Activated naive CD8-positive, alpha-beta T cell (primary cell): Measurements from ENCODE around the gene SLC35F4.
"Not testable (repeated sequence)": the region's sequence is repeated elsewhere in the genome, so short reads cannot be mapped to it uniquely, and the experiment has no call there.

Source experiments
- H3K27ac Mint-ChIP-seq: one replicate; pipeline ENCODE4 v1.8.0; 2021; ENCODE audit warnings: mixed read lengths
- H3K27me3 Mint-ChIP-seq: one replicate; pipeline ENCODE4 v1.8.0; 2021; ENCODE audit warnings: mixed read lengths
- H3K36me3 Mint-ChIP-seq: one replicate; pipeline ENCODE4 v1.8.0; 2021; ENCODE audit warnings: mixed read lengths
- H3K4me1 Mint-ChIP-seq: one replicate; pipeline ENCODE4 v1.8.0; 2021; ENCODE audit warnings: low read depth, mixed read lengths
- H3K4me3 Mint-ChIP-seq: one replicate; pipeline ENCODE4 v1.8.0; 2021; ENCODE audit warnings: mild to moderate bottlenecking, mixed read lengths
- H3K9me3 Mint-ChIP-seq: one replicate; pipeline ENCODE4 v1.8.0; 2021; ENCODE audit warnings: low read depth, mixed read lengths

Gene SLC35F4

DNA sequence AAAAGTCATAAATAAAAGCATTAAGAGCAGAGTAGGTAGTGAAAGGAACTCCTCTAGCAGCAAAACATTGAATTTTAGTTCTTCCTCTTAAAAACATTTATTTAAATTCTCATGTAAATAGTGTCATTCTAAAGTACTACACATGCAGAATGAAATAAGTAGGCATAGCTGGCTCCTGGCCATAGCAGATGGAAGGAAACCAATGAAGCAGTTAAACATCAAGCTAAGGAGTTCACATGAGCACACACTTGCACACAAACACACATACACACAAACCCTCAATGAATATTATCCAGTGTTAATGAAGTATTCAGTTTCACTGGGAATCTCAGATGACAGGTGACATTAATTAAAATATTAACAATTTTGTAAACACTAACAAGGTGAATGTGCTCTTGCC, 69.3 kb downstream of the SLC35F4 start:
- Mint-ChIP-seq H3K36me3 (no peaks in the 10 kb centered on the region), H3K27ac (no peak overlapping the region), H3K9me3 (peaks cover 4% of the 10 kb centered on the region), H3K4me1 (no peaks in the 10 kb centered on the region), H3K27me3 (no peaks in the 10 kb centered on the region), H3K4me3 (no peak overlapping the region)

GRCh38 chr14:57785058-57785457, 80.8 kb downstream of the SLC35F4 start:
- H3K36me3 Mint-ChIP-seq, result no peaks in the 10 kb centered on the region
- H3K27me3 Mint-ChIP-seq, result peaks cover 2% of the 10 kb centered on the region
- peaks cover 22% of the 10 kb centered on the region for H3K9me3 Mint-ChIP-seq
- H3K4me3 Mint-ChIP-seq, result no peak overlapping the region
- no peak overlapping the region for H3K27ac Mint-ChIP-seq
- no peaks in the 10 kb centered on the region for H3K4me1 Mint-ChIP-seq

DNA sequence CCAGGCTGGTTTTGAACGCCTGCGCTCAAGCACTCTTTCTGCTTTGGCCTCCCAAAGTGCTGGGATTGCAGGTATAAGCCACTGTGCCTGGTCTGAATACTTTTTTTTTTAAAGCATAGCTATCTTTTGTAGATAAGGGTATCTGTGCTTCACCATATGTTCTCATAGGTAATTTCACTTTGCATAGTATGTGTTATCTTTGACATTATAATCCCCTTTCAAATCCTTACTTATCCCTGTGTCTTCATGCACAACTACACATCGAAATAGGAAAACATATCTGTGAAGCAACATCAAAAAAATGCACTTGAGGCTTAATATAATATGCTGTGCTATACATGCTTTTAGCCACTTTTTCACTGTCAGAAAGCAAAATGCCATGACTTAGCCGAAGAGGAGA, 94.1 kb downstream of the SLC35F4 start:
- peaks cover 4% of the 10 kb centered on the region for H3K9me3 Mint-ChIP-seq

GRCh38 chr14:57769863-57770523, 95.9 kb downstream of the SLC35F4 start:
- H3K4me3 Mint-ChIP-seq, result no peak overlapping the region
- no peak overlapping the region for H3K27ac Mint-ChIP-seq

More for the DNA sequence above, 94.1 kb downstream of the SLC35F4 start:
- no peaks in the 10 kb centered on the region for H3K4me1 Mint-ChIP-seq
- no peak overlapping the region for H3K27ac Mint-ChIP-seq
- no peaks in the 10 kb centered on the region for H3K36me3 Mint-ChIP-seq
- H3K27me3 Mint-ChIP-seq, result peaks cover 4% of the 10 kb centered on the region
- no peak overlapping the region for H3K4me3 Mint-ChIP-seq

GRCh38 chr14:57761800-57762199, 104.1 kb downstream of the SLC35F4 start:
- Mint-ChIP-seq H3K9me3 (no peaks in the 10 kb centered on the region), H3K27me3 (peaks cover 2% of the 10 kb centered on the region), H3K4me1 (no peaks in the 10 kb centered on the region), H3K27ac (no peak overlapping the region), H3K4me3 (no peak overlapping the region), H3K36me3 (no peaks in the 10 kb centered on the region)

More at GRCh38 chr14:57769863-57770523, 95.9 kb downstream of the SLC35F4 start:
- H3K27me3 Mint-ChIP-seq, result peaks cover 4% of the 10 kb centered on the region
- no peaks in the 10 kb centered on the region for H3K36me3 Mint-ChIP-seq
- no peaks in the 10 kb centered on the region for H3K9me3 Mint-ChIP-seq
- no peaks in the 10 kb centered on the region for H3K4me1 Mint-ChIP-seq

GRCh38 chr14:57760896-57761295, 105.0 kb downstream of the SLC35F4 start:
- no peaks in the 10 kb centered on the region for H3K36me3 Mint-ChIP-seq
- no peaks in the 10 kb centered on the region for H3K4me1 Mint-ChIP-seq
- no peak overlapping the region for H3K27ac Mint-ChIP-seq
- peaks cover 2% of the 10 kb centered on the region for H3K27me3 Mint-ChIP-seq
- no peaks in the 10 kb centered on the region for H3K9me3 Mint-ChIP-seq
- H3K4me3 Mint-ChIP-seq, result no peak overlapping the region

DNA sequence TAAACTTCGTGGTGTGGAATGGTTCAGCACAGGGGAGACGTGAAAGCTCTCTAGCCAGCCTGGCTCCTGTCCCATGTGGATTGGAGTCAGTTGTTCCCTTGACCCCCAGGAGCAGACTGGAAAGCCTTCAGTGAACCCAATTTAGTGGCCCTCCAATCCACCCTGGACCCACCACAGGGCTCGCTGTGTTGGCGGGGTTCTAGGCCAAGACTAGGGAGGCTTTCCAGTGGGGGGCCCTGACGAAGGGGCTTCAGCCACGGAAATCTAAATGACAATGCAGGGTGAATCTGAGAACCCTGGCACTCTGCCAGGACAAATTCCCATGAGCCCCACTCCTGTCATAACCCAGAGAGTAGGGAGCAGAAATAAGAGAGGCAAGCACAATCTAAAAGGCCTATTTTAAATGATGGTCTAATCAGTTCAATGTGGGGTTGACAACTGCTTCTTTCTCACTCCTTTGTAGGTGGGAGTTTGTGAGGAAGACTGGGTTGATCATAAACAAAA, 110.8 kb downstream of the SLC35F4 start:
- H3K27ac Mint-ChIP-seq, result no peak overlapping the region
- no peaks in the 10 kb centered on the region for H3K36me3 Mint-ChIP-seq
- H3K4me1 Mint-ChIP-seq, result no peaks in the 10 kb centered on the region
- peaks cover 2% of the 10 kb centered on the region for H3K27me3 Mint-ChIP-seq
- no peak overlapping the region for H3K4me3 Mint-ChIP-seq
- no peaks in the 10 kb centered on the region for H3K9me3 Mint-ChIP-seq

DNA sequence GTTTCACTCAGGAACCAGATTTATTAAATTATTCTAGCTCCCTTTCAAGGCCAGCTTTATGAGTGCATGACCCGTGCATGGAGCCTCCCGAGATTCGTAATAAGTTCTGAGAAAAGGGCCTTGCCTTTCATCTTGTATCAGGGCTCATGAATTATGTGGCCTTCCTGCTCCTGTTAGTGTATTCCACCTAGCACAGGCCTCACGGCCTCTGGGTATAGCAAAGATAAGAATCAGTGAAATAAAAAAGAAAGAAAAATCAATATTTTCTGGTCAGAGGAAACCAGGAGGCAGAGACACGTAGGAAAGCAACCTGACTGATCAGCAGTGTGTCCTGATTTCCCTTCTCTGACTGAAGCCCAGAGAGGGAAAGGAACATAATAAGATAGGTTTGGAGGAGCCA, 111.4 kb downstream of the SLC35F4 start:
- Mint-ChIP-seq H3K27me3 (peaks cover 2% of the 10 kb centered on the region), H3K27ac (no peak overlapping the region)

DNA sequence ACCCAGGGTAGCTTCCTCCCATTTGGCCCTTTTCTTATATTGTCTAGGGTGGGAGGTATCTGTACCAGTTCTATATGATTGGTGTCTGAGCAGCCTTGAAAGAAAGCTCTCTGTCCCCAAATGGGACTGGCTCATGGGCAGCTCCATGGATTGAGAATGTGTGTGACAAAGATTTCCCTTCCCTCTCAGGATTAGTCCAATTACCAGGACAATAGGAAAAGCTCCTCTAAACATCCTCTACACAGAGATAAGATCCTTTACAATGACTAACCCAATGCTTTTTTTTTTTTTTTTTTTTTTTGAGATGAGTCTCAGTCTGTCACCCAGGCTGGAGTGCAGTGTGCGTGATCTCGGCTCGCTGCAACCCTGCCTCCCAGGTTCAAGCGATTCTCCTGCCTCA, 112.1 kb downstream of the SLC35F4 start:
- H3K36me3 Mint-ChIP-seq, result no peaks in the 10 kb centered on the region
- H3K9me3 Mint-ChIP-seq, result no peaks in the 10 kb centered on the region
- no peaks in the 10 kb centered on the region for H3K27me3 Mint-ChIP-seq
- H3K27ac Mint-ChIP-seq, result no peak overlapping the region
- no peaks in the 10 kb centered on the region for H3K4me1 Mint-ChIP-seq
- H3K4me3 Mint-ChIP-seq, result no peak overlapping the region

More for the DNA sequence above, 111.4 kb downstream of the SLC35F4 start:
- Mint-ChIP-seq H3K4me1 (no peaks in the 10 kb centered on the region), H3K9me3 (no peaks in the 10 kb centered on the region), H3K36me3 (no peaks in the 10 kb centered on the region), H3K4me3 (no peak overlapping the region)

DNA sequence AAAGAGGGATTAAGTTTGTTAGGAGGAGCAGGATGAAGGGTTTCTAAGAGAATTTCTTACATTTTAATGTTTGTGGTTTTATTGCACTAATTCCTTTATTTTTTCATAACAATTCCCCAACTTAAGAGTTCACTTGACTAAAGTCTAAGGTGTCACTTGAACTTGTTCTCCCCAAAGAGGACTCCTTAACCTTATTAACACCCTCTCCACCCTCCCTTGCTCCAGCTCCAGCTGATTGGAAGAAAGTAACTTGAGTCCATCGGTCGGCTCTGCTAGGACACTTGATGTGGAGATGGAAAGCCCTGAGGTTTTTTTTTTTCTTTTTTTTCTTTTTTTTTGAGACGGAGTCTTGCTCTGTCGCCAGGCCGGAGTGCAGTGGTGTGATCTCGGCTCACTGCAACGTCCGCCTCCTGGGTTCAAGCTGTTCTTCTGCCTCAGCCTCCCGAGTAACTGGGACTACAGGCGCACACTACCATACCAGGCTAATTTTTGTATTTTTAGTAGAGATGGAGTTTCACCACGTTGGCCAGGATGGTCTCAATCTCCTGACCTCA, 113.7 kb downstream of the SLC35F4 start:
- not testable (repeated sequence) for H3K9me3 Mint-ChIP-seq, H3K27me3 Mint-ChIP-seq, H3K36me3 Mint-ChIP-seq, H3K27ac Mint-ChIP-seq, H3K4me3 Mint-ChIP-seq, H3K4me1 Mint-ChIP-seq

GRCh38 chr14:57751400-57751799, 114.5 kb downstream of the SLC35F4 start:
- H3K27me3 Mint-ChIP-seq, result no peaks in the 10 kb centered on the region
- no peaks in the 10 kb centered on the region for H3K4me1 Mint-ChIP-seq
- no peak overlapping the region for H3K4me3 Mint-ChIP-seq
- no peaks in the 10 kb centered on the region for H3K9me3 Mint-ChIP-seq
- no peak overlapping the region for H3K27ac Mint-ChIP-seq
- no peaks in the 10 kb centered on the region for H3K36me3 Mint-ChIP-seq

GRCh38 chr14:57749267-57749666, 116.6 kb downstream of the SLC35F4 start:
- no peaks in the 10 kb centered on the region for H3K27me3 Mint-ChIP-seq
- H3K4me1 Mint-ChIP-seq, result no peaks in the 10 kb centered on the region
- no peaks in the 10 kb centered on the region for H3K36me3 Mint-ChIP-seq
- no peak overlapping the region for H3K27ac Mint-ChIP-seq
- no peak overlapping the region for H3K4me3 Mint-ChIP-seq
- H3K9me3 Mint-ChIP-seq, result no peaks in the 10 kb centered on the region

DNA sequence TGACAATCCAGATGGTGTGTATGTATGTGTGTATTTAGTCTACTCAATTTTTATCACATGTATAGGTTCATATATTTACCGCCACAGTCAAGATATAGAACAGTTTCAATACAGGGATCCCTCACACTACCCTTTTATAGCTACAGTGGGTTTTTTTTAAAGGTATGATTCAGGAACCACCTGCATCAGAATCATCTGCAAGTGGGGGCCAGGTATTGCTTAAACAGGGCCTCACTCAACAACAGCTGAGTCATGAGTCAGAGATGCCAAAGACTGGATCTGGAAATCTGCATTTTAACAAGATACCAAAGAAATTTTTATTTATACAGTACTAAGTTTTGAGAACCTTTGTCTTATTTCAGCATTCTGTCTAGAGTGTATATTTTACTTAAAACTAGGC, 117.6 kb downstream of the SLC35F4 start:
- Mint-ChIP-seq H3K4me3 (no peak overlapping the region), H3K9me3 (no peaks in the 10 kb centered on the region), H3K27ac (no peak overlapping the region), H3K27me3 (no peaks in the 10 kb centered on the region), H3K4me1 (no peaks in the 10 kb centered on the region), H3K36me3 (no peaks in the 10 kb centered on the region)

GRCh38 chr14:57747036-57747435, 118.9 kb downstream of the SLC35F4 start:
- no peak overlapping the region for H3K4me3 Mint-ChIP-seq
- no peaks in the 10 kb centered on the region for H3K27me3 Mint-ChIP-seq
- no peaks in the 10 kb centered on the region for H3K4me1 Mint-ChIP-seq
- H3K36me3 Mint-ChIP-seq, result no peaks in the 10 kb centered on the region
- H3K9me3 Mint-ChIP-seq, result no peaks in the 10 kb centered on the region
- no peak overlapping the region for H3K27ac Mint-ChIP-seq

GRCh38 chr14:57746563-57746962, 119.3 kb downstream of the SLC35F4 start:
- H3K4me1 Mint-ChIP-seq, result no peaks in the 10 kb centered on the region
- H3K4me3 Mint-ChIP-seq, result no peak overlapping the region
- H3K9me3 Mint-ChIP-seq, result no peaks in the 10 kb centered on the region
- H3K27ac Mint-ChIP-seq, result no peak overlapping the region
- H3K27me3 Mint-ChIP-seq, result no peaks in the 10 kb centered on the region
- H3K36me3 Mint-ChIP-seq, result no peaks in the 10 kb centered on the region

GRCh38 chr14:57739516-57739915, 126.4 kb downstream of the SLC35F4 start:
- H3K4me3 Mint-ChIP-seq, result no peak overlapping the region
- no peaks in the 10 kb centered on the region for H3K4me1 Mint-ChIP-seq
- H3K27me3 Mint-ChIP-seq, result peaks cover 5% of the 10 kb centered on the region
- H3K9me3 Mint-ChIP-seq, result peaks cover 4% of the 10 kb centered on the region
- H3K36me3 Mint-ChIP-seq, result no peaks in the 10 kb centered on the region
- H3K27ac Mint-ChIP-seq, result no peak overlapping the region
